ENCODE measurements around the gene GPC3. TPM values are rescaled to one million over a fixed set of nuclear protein-coding genes. Genes with fewer than 3 reads are reported as not detected.
"Not testable (repeated sequence)": the region's sequence is repeated elsewhere in the genome, so short reads cannot be mapped to it uniquely, and the experiment has no call there.

GPC3 gene
- polyA plus RNA-seq, 4 donors: 980 to 2,545 (median 1,382) TPM

GRCh38 chrX:133543654-133544053 is 441.7 kb downstream of the GPC3 start:
- DNase-seq (ENCODE audit: low read depth in 4 of 4, low spot score in 3 of 4): no peak

GRCh38 chrX:133542476-133542875 is 442.9 kb downstream of the GPC3 start:
- DNase-seq (ENCODE audit: low read depth in 4 of 4, low spot score in 3 of 4): no peak

GRCh38 chrX:133541021-133541420 is 444.4 kb downstream of the GPC3 start:
- DNase-seq (ENCODE audit: low read depth in 4 of 4, low spot score in 3 of 4): no peak

GRCh38 chrX:133538148-133538547 is 447.2 kb downstream of the GPC3 start:
- DNase-seq (ENCODE audit: low read depth in 4 of 4, low spot score in 3 of 4): no peak

- no peak for DNase-seq (ENCODE audit: low read depth in 4 of 4, low spot score in 3 of 4)
These were observed 448.3 kb downstream of the GPC3 start for GRCh38 chrX:133537142-133537541.

GRCh38 chrX:133535066-133535465 is 450.3 kb downstream of the GPC3 start:
- no peak for DNase-seq (ENCODE audit: low read depth in 4 of 4, low spot score in 3 of 4)

GRCh38 chrX:133534172-133534571 is 451.2 kb downstream of the GPC3 start:
- DNase-seq (ENCODE audit: low read depth in 4 of 4, low spot score in 3 of 4): no peak

- no peak for DNase-seq (ENCODE audit: low read depth in 4 of 4, low spot score in 3 of 4)
These were observed 452.1 kb downstream of the GPC3 start for GRCh38 chrX:133533249-133533648.

GRCh38 chrX:133530960-133531359 is 454.4 kb downstream of the GPC3 start:
- no peak for DNase-seq (ENCODE audit: low read depth in 4 of 4, low spot score in 3 of 4)

GRCh38 chrX:133529578-133529977 is 455.8 kb downstream of the GPC3 start:
- DNase-seq (ENCODE audit: low read depth in 4 of 4, low spot score in 3 of 4): no peak

- DNase-seq (ENCODE audit: low read depth in 4 of 4, low spot score in 3 of 4): no peak
These were observed 457.6 kb downstream of the GPC3 start for GRCh38 chrX:133527825-133528224.

- DNase-seq (ENCODE audit: low read depth in 4 of 4, low spot score in 3 of 4): no peak
These were observed 458.0 kb downstream of the GPC3 start for GRCh38 chrX:133527415-133527814.

GRCh38 chrX:133526773-133527172 is 458.6 kb downstream of the GPC3 start:
- not testable (repeated sequence) for DNase-seq (ENCODE audit: low read depth in 4 of 4, low spot score in 3 of 4)

- no peak for DNase-seq (ENCODE audit: low read depth in 4 of 4, low spot score in 3 of 4)
These were observed 461.9 kb downstream of the GPC3 start for GRCh38 chrX:133523526-133523925.

- peak in 1 of 4 donors; percentile 17 for DNase-seq (ENCODE audit: low read depth in 4 of 4, low spot score in 3 of 4)
These were observed 462.3 kb downstream of the GPC3 start for GRCh38 chrX:133523081-133523487.

- no peak for DNase-seq (ENCODE audit: low read depth in 4 of 4, low spot score in 3 of 4)
These were observed 468.7 kb downstream of the GPC3 start for GRCh38 chrX:133516686-133517085.

GRCh38 chrX:133514486-133514885 is 470.9 kb downstream of the GPC3 start:
- DNase-seq (ENCODE audit: low read depth in 4 of 4, low spot score in 3 of 4): no peak

GRCh38 chrX:133513123-133513522 is 472.3 kb downstream of the GPC3 start:
- no peak for DNase-seq (ENCODE audit: low read depth in 4 of 4, low spot score in 3 of 4)

GRCh38 chrX:133511041-133511440 is 474.4 kb downstream of the GPC3 start:
- DNase-seq (ENCODE audit: low read depth in 4 of 4, low spot score in 3 of 4): no peak

- no peak for DNase-seq (ENCODE audit: low read depth in 4 of 4, low spot score in 3 of 4)
These were observed 488.0 kb downstream of the GPC3 start for GRCh38 chrX:133497356-133497755.

- no peak for DNase-seq (ENCODE audit: low read depth in 4 of 4, low spot score in 3 of 4)
These were observed 489.7 kb downstream of the GPC3 start for GRCh38 chrX:133495464-133496391.

- DNase-seq (ENCODE audit: low read depth in 4 of 4, low spot score in 3 of 4): no peak
These were observed 492.0 kb downstream of the GPC3 start for GRCh38 chrX:133493366-133493765.

All from left renal pelvis (tissue), 4 donors.